H9 (cell line): ENCODE results near the gene VASP. TPM values are rescaled to one million over a fixed set of nuclear protein-coding genes. Genes with fewer than 3 reads are reported as not detected.

Source experiments
- DNase-seq: peaks from one replicate; pipeline ENCODE4 v3.0.0-alpha.2; 2017
- H2AFZ ChIP-seq: one replicate; pipeline ENCODE4 v1.6.1; 2013; ENCODE audit warnings: mild to moderate bottlenecking, low read length, control low read depth, moderate library complexity
- H2AK5ac ChIP-seq: 2 replicates; pipeline ENCODE4 v1.6.1; 2013; ENCODE audit warnings: low read length, control low read depth, mixed read lengths; ENCODE audit not compliant: insufficient read length
- H2BK120ac ChIP-seq: one replicate; pipeline ENCODE4 v1.6.1; 2013; ENCODE audit warnings: low read depth, mild to moderate bottlenecking, low read length, control low read depth, inconsistent platforms; ENCODE audit not compliant: poor library complexity, severe bottlenecking
- H2BK12ac ChIP-seq: 2 replicates; pipeline ENCODE4 v1.6.1; 2013; ENCODE audit warnings: low read length, control low read depth, mixed read lengths, low read depth; ENCODE audit not compliant: insufficient read length
- H2BK15ac ChIP-seq: 2 replicates; pipeline ENCODE4 v1.6.1; 2013; ENCODE audit warnings: low read depth, low read length, control low read depth
- H2BK20ac ChIP-seq: one replicate; pipeline ENCODE4 v1.6.1; 2013; ENCODE audit warnings: low read depth, mild to moderate bottlenecking, low read length, control low read depth, inconsistent platforms; ENCODE audit not compliant: poor library complexity, severe bottlenecking
- H2BK5ac ChIP-seq: 2 replicates; pipeline ENCODE4 v1.6.1; 2013; ENCODE audit warnings: low read length, control low read depth, mixed read lengths; ENCODE audit not compliant: insufficient read length
- H3K14ac ChIP-seq: 2 replicates; pipeline ENCODE4 v1.6.1; 2013; ENCODE audit warnings: low read length, control low read depth; ENCODE audit not compliant: insufficient read depth
- H3K18ac ChIP-seq: 2 replicates; pipeline ENCODE4 v1.6.1; 2013; ENCODE audit warnings: low read depth, mild to moderate bottlenecking, mixed read lengths, low read length, control low read depth; ENCODE audit not compliant: insufficient read length
- H3K23ac ChIP-seq: 2 replicates; pipeline ENCODE4 v1.6.1; 2013; ENCODE audit warnings: low read length, control low read depth, mixed read lengths, low read depth; ENCODE audit not compliant: insufficient read length
- H3K23me2 ChIP-seq: 2 replicates; pipeline ENCODE4 v1.6.1; 2013; ENCODE audit warnings: low read depth, mild to moderate bottlenecking, mixed read lengths, low read length, control low read depth; ENCODE audit not compliant: insufficient read length, poor library complexity, severe bottlenecking
- H3K27ac ChIP-seq: 2 replicates; pipeline ENCODE4 v1.5.1; 2013; ENCODE audit warnings: low read length, control low read depth, mixed read lengths, low read depth; ENCODE audit not compliant: insufficient read length
- H3K27me3 ChIP-seq: 2 replicates; pipeline ENCODE4 v1.6.1; 2013; ENCODE audit warnings: low read length, control low read depth, inconsistent platforms; ENCODE audit not compliant: insufficient read depth
- H3K4ac ChIP-seq: 2 replicates; pipeline ENCODE4 v1.6.1; 2013; ENCODE audit warnings: low read depth, mild to moderate bottlenecking, control low read depth, inconsistent platforms, low read length, moderate library complexity
- H3K4me1 ChIP-seq: 2 replicates; pipeline ENCODE4 v1.6.1; 2013; ENCODE audit warnings: low read length, control low read depth, inconsistent platforms; ENCODE audit not compliant: insufficient read depth
- H3K4me2 ChIP-seq: 2 replicates; pipeline ENCODE4 v1.6.1; 2013; ENCODE audit warnings: low read length, control low read depth, mixed read lengths; ENCODE audit not compliant: insufficient read length, insufficient read depth
- H3K56ac ChIP-seq: 2 replicates; pipeline ENCODE4 v1.6.1; 2013; ENCODE audit warnings: low read depth, mild to moderate bottlenecking, mixed read lengths, low read length, control low read depth; ENCODE audit not compliant: insufficient read length
- H3K79me1 ChIP-seq: 2 replicates; pipeline ENCODE4 v1.6.1; 2013; ENCODE audit warnings: low read depth, mild to moderate bottlenecking, moderate library complexity, low read length, control low read depth, inconsistent platforms; ENCODE audit not compliant: insufficient read depth, poor library complexity, severe bottlenecking
- H3K79me2 ChIP-seq: 2 replicates; pipeline ENCODE4 v1.6.1; 2013; ENCODE audit warnings: low read length, control low read depth, inconsistent platforms; ENCODE audit not compliant: insufficient read depth
- H3K9ac ChIP-seq: 2 replicates; pipeline ENCODE4 v1.6.1; 2013; ENCODE audit warnings: low read length, control low read depth, mixed read lengths; ENCODE audit not compliant: insufficient read length; ENCODE audit errors: extremely low read depth
- H3K9me3 ChIP-seq: one replicate; pipeline ENCODE4 v1.6.1; 2013; ENCODE audit warnings: low read depth, low read length, inconsistent platforms; ENCODE audit not compliant: control insufficient read depth
- H3T11ph ChIP-seq: one replicate; pipeline ENCODE4 v1.6.1; 2013; ENCODE audit warnings: mild to moderate bottlenecking, low read length, control low read depth, inconsistent platforms
- H4K20me1 ChIP-seq: one replicate; pipeline ENCODE4 v1.6.1; 2013; ENCODE audit not compliant: control insufficient read depth, insufficient read length, insufficient read depth
- H4K5ac ChIP-seq: 2 replicates; pipeline ENCODE4 v1.6.1; 2013; ENCODE audit warnings: low read depth, mild to moderate bottlenecking, mixed read lengths, low read length, control low read depth; ENCODE audit not compliant: insufficient read length
- H4K8ac ChIP-seq: replicated peaks from 2 replicates; pipeline ENCODE4 v1.6.1; 2013; ENCODE audit warnings: low read length, control low read depth, mixed read lengths, low read depth; ENCODE audit not compliant: insufficient read length
- H4K91ac ChIP-seq: 2 replicates; pipeline ENCODE4 v1.6.1; 2013; ENCODE audit warnings: low read depth, mild to moderate bottlenecking, moderate library complexity, mixed read lengths, low read length, control low read depth; ENCODE audit not compliant: insufficient read length
- H3K27ac Mint-ChIP-seq, 3 experiments: 2 replicates in 2 of 3; 3 replicates in 1 of 3; pipeline ENCODE4 v1.8.0; 2020 to 2021; ENCODE audit warnings: mixed read lengths in 3 of 3, mild to moderate bottlenecking in 1 of 3, moderate library complexity in 1 of 3
- H3K27me3 Mint-ChIP-seq: 2 replicates; pipeline ENCODE4 v1.8.0; 2021; ENCODE audit warnings: low read depth, mild to moderate bottlenecking, moderate library complexity, mixed read lengths
- H3K36me3 Mint-ChIP-seq, 3 experiments: 2 replicates in 2 of 3; 3 replicates in 1 of 3; pipeline ENCODE4 v1.8.0; 2020 to 2021; ENCODE audit warnings: low read depth in 3 of 3, mixed read lengths in 3 of 3; ENCODE audit not compliant: insufficient read depth in 1 of 3
- H3K4me1 Mint-ChIP-seq, 2 experiments: 2 replicates each; pipeline ENCODE4 v1.8.0; 2020; ENCODE audit warnings: mixed read lengths in 2 of 2
- H3K4me3 Mint-ChIP-seq, 2 experiments: 2 replicates in 1 of 2; 3 replicates in 1 of 2; pipeline ENCODE4 v1.8.0; 2020 to 2021; ENCODE audit warnings: mild to moderate bottlenecking in 2 of 2, mixed read lengths in 2 of 2, moderate library complexity in 1 of 2
- H3K9me3 Mint-ChIP-seq, 2 experiments: 2 replicates in 1 of 2; 3 replicates in 1 of 2; pipeline ENCODE4 v1.8.0; 2020; ENCODE audit warnings: mild to moderate bottlenecking in 2 of 2, mixed read lengths in 2 of 2, moderate library complexity in 1 of 2
- CTCF ChIP-seq: fragments of 200-600 bp; sonication (generic); conservative IDR thresholded peaks from 3 replicates; pipeline ENCODE4 v1.8.0; 2021; ENCODE audit warnings: antibody characterized with exemption, mild to moderate bottlenecking
- WGBS: extraction: QIAGEN DNeasy Blood & Tissue Kit; methylation state at CpG from one replicate; pipeline ENCODE4 v1.1.7; 2013; ENCODE audit warnings: missing lambda C conversion rate, low lambda C conversion rate, mixed read lengths; ENCODE audit not compliant: insufficient read length; ENCODE audit errors: extremely low coverage; 5-methylcytosine and 5-hydroxymethylcytosine counted together
- total RNA-seq: library from RNA; stranded (reverse); gene quantifications from 2 replicates; pipeline ENCODE4 v1.2.1, GENCODE V29; 2021

VASP gene
- total RNA-seq, 1 experiment from 2014 or later, result 157 TPM

GRCh38 chr19:45500918-45501729 lies 6.2 kb upstream of the VASP start:
- Mint-ChIP-seq H3K36me3 (peaks cover 0 to 4% (median 0%) of the 10 kb centered on the region in 3 experiments; a peak in 2 of 7 replicates), H3K27ac (peak overlapping the region in 1 of 3 experiments; percentile 76; a peak in 2 of 7 replicates), H3K27me3 (peaks cover 27% of the 10 kb centered on the region), H3K4me3 (peak overlapping the region; percentile 4 to 63; a peak in 4 of 5 replicates), H3K4me1 (peaks cover 31 to 51% of the 10 kb centered on the region in 2 experiments), H3K9me3 (no peaks in the 10 kb centered on the region; a peak in 2 of 5 replicates)
- H4K20me1 ChIP-seq, result no peaks in the 10 kb centered on the region
- WGBS, result no CpG with 5 or more reads among the region's 8 CpGs
- H3K56ac ChIP-seq, result no peak overlapping the region
- peaks cover 4% of the 10 kb centered on the region; the same call in 1 of the 2 replicates for H3K4me1 ChIP-seq
- H3K4me2 ChIP-seq, result peak overlapping the region; percentile 53
- H3K9ac ChIP-seq, result no peak overlapping the region
- no peak overlapping the region for H4K91ac ChIP-seq
- no peak overlapping the region for H2BK12ac ChIP-seq
- H3K27me3 ChIP-seq, result no peaks in the 10 kb centered on the region; the same call in 1 of the 2 replicates
- H2BK15ac ChIP-seq, result no peak overlapping the region
- H3K27ac ChIP-seq, result no peak overlapping the region
- no peaks in the 10 kb centered on the region for H3K79me1 ChIP-seq
- H3K23me2 ChIP-seq, result peaks cover 15% of the 10 kb centered on the region
- H2BK5ac ChIP-seq, result no peak overlapping the region
- no peaks in the 10 kb centered on the region for H3K79me2 ChIP-seq
- no peak for TF ChIP-seq CTCF
- no peak overlapping the region for H3T11ph ChIP-seq
- no peak overlapping the region for H3K18ac ChIP-seq
- DNase-seq, result no peak
- no peak overlapping the region for H4K5ac ChIP-seq
- no peak overlapping the region for H3K14ac ChIP-seq
- no peak overlapping the region for H2BK120ac ChIP-seq
- no peak overlapping the region for H2AK5ac ChIP-seq
- H4K8ac ChIP-seq, result no peak overlapping the region
- H2BK20ac ChIP-seq, result no peak overlapping the region
- H3K4ac ChIP-seq, result no peak overlapping the region
- no peak overlapping the region for H3K23ac ChIP-seq
- no peak overlapping the region for H2AFZ ChIP-seq
- no peaks in the 10 kb centered on the region for H3K9me3 ChIP-seq
